H9 (cell line): ENCODE data around the gene FNDC3A. TPM values are rescaled to one million over a fixed set of nuclear protein-coding genes. Genes with fewer than 3 reads are reported as not detected.
"Not testable (repeated sequence)": the region's sequence is repeated elsewhere in the genome, so short reads cannot be mapped to it uniquely, and the experiment has no call there.

Experiments used
- DNase-seq: peaks from one replicate; pipeline ENCODE4 v3.0.0-alpha.2; 2017
- H2AFZ ChIP-seq: one replicate; pipeline ENCODE4 v1.6.1; 2013; ENCODE audit warnings: mild to moderate bottlenecking, low read length, control low read depth, moderate library complexity
- H2AK5ac ChIP-seq: 2 replicates; pipeline ENCODE4 v1.6.1; 2013; ENCODE audit warnings: low read length, control low read depth, mixed read lengths; ENCODE audit not compliant: insufficient read length
- H2BK120ac ChIP-seq: one replicate; pipeline ENCODE4 v1.6.1; 2013; ENCODE audit warnings: low read depth, mild to moderate bottlenecking, low read length, control low read depth, inconsistent platforms; ENCODE audit not compliant: poor library complexity, severe bottlenecking
- H2BK12ac ChIP-seq: 2 replicates; pipeline ENCODE4 v1.6.1; 2013; ENCODE audit warnings: low read length, control low read depth, mixed read lengths, low read depth; ENCODE audit not compliant: insufficient read length
- H2BK15ac ChIP-seq: 2 replicates; pipeline ENCODE4 v1.6.1; 2013; ENCODE audit warnings: low read depth, low read length, control low read depth
- H2BK20ac ChIP-seq: one replicate; pipeline ENCODE4 v1.6.1; 2013; ENCODE audit warnings: low read depth, mild to moderate bottlenecking, low read length, control low read depth, inconsistent platforms; ENCODE audit not compliant: poor library complexity, severe bottlenecking
- H2BK5ac ChIP-seq: 2 replicates; pipeline ENCODE4 v1.6.1; 2013; ENCODE audit warnings: low read length, control low read depth, mixed read lengths; ENCODE audit not compliant: insufficient read length
- H3K14ac ChIP-seq: 2 replicates; pipeline ENCODE4 v1.6.1; 2013; ENCODE audit warnings: low read length, control low read depth; ENCODE audit not compliant: insufficient read depth
- H3K18ac ChIP-seq: 2 replicates; pipeline ENCODE4 v1.6.1; 2013; ENCODE audit warnings: low read depth, mild to moderate bottlenecking, mixed read lengths, low read length, control low read depth; ENCODE audit not compliant: insufficient read length
- H3K23ac ChIP-seq: 2 replicates; pipeline ENCODE4 v1.6.1; 2013; ENCODE audit warnings: low read length, control low read depth, mixed read lengths, low read depth; ENCODE audit not compliant: insufficient read length
- H3K23me2 ChIP-seq: 2 replicates; pipeline ENCODE4 v1.6.1; 2013; ENCODE audit warnings: low read depth, mild to moderate bottlenecking, mixed read lengths, low read length, control low read depth; ENCODE audit not compliant: insufficient read length, poor library complexity, severe bottlenecking
- H3K27ac ChIP-seq: 2 replicates; pipeline ENCODE4 v1.5.1; 2013; ENCODE audit warnings: low read length, control low read depth, mixed read lengths, low read depth; ENCODE audit not compliant: insufficient read length
- H3K27me3 ChIP-seq: 2 replicates; pipeline ENCODE4 v1.6.1; 2013; ENCODE audit warnings: low read length, control low read depth, inconsistent platforms; ENCODE audit not compliant: insufficient read depth
- H3K4ac ChIP-seq: 2 replicates; pipeline ENCODE4 v1.6.1; 2013; ENCODE audit warnings: low read depth, mild to moderate bottlenecking, control low read depth, inconsistent platforms, low read length, moderate library complexity
- H3K4me1 ChIP-seq: 2 replicates; pipeline ENCODE4 v1.6.1; 2013; ENCODE audit warnings: low read length, control low read depth, inconsistent platforms; ENCODE audit not compliant: insufficient read depth
- H3K4me2 ChIP-seq: 2 replicates; pipeline ENCODE4 v1.6.1; 2013; ENCODE audit warnings: low read length, control low read depth, mixed read lengths; ENCODE audit not compliant: insufficient read length, insufficient read depth
- H3K56ac ChIP-seq: 2 replicates; pipeline ENCODE4 v1.6.1; 2013; ENCODE audit warnings: low read depth, mild to moderate bottlenecking, mixed read lengths, low read length, control low read depth; ENCODE audit not compliant: insufficient read length
- H3K79me1 ChIP-seq: 2 replicates; pipeline ENCODE4 v1.6.1; 2013; ENCODE audit warnings: low read depth, mild to moderate bottlenecking, moderate library complexity, low read length, control low read depth, inconsistent platforms; ENCODE audit not compliant: insufficient read depth, poor library complexity, severe bottlenecking
- H3K79me2 ChIP-seq: 2 replicates; pipeline ENCODE4 v1.6.1; 2013; ENCODE audit warnings: low read length, control low read depth, inconsistent platforms; ENCODE audit not compliant: insufficient read depth
- H3K9ac ChIP-seq: 2 replicates; pipeline ENCODE4 v1.6.1; 2013; ENCODE audit warnings: low read length, control low read depth, mixed read lengths; ENCODE audit not compliant: insufficient read length; ENCODE audit errors: extremely low read depth
- H3K9me3 ChIP-seq: one replicate; pipeline ENCODE4 v1.6.1; 2013; ENCODE audit warnings: low read depth, low read length, inconsistent platforms; ENCODE audit not compliant: control insufficient read depth
- H3T11ph ChIP-seq: one replicate; pipeline ENCODE4 v1.6.1; 2013; ENCODE audit warnings: mild to moderate bottlenecking, low read length, control low read depth, inconsistent platforms
- H4K20me1 ChIP-seq: one replicate; pipeline ENCODE4 v1.6.1; 2013; ENCODE audit not compliant: control insufficient read depth, insufficient read length, insufficient read depth
- H4K5ac ChIP-seq: 2 replicates; pipeline ENCODE4 v1.6.1; 2013; ENCODE audit warnings: low read depth, mild to moderate bottlenecking, mixed read lengths, low read length, control low read depth; ENCODE audit not compliant: insufficient read length
- H4K8ac ChIP-seq: replicated peaks from 2 replicates; pipeline ENCODE4 v1.6.1; 2013; ENCODE audit warnings: low read length, control low read depth, mixed read lengths, low read depth; ENCODE audit not compliant: insufficient read length
- H4K91ac ChIP-seq: 2 replicates; pipeline ENCODE4 v1.6.1; 2013; ENCODE audit warnings: low read depth, mild to moderate bottlenecking, moderate library complexity, mixed read lengths, low read length, control low read depth; ENCODE audit not compliant: insufficient read length
- H3K27ac Mint-ChIP-seq, 3 experiments: 2 replicates in 2 of 3; 3 replicates in 1 of 3; pipeline ENCODE4 v1.8.0; 2020 to 2021; ENCODE audit warnings: mixed read lengths in 3 of 3, mild to moderate bottlenecking in 1 of 3, moderate library complexity in 1 of 3
- H3K27me3 Mint-ChIP-seq: 2 replicates; pipeline ENCODE4 v1.8.0; 2021; ENCODE audit warnings: low read depth, mild to moderate bottlenecking, moderate library complexity, mixed read lengths
- H3K36me3 Mint-ChIP-seq, 3 experiments: 2 replicates in 2 of 3; 3 replicates in 1 of 3; pipeline ENCODE4 v1.8.0; 2020 to 2021; ENCODE audit warnings: low read depth in 3 of 3, mixed read lengths in 3 of 3; ENCODE audit not compliant: insufficient read depth in 1 of 3
- H3K4me1 Mint-ChIP-seq, 2 experiments: 2 replicates each; pipeline ENCODE4 v1.8.0; 2020; ENCODE audit warnings: mixed read lengths in 2 of 2
- H3K4me3 Mint-ChIP-seq, 2 experiments: 2 replicates in 1 of 2; 3 replicates in 1 of 2; pipeline ENCODE4 v1.8.0; 2020 to 2021; ENCODE audit warnings: mild to moderate bottlenecking in 2 of 2, mixed read lengths in 2 of 2, moderate library complexity in 1 of 2
- H3K9me3 Mint-ChIP-seq, 2 experiments: 2 replicates in 1 of 2; 3 replicates in 1 of 2; pipeline ENCODE4 v1.8.0; 2020; ENCODE audit warnings: mild to moderate bottlenecking in 2 of 2, mixed read lengths in 2 of 2, moderate library complexity in 1 of 2
- WGBS: extraction: QIAGEN DNeasy Blood & Tissue Kit; methylation state at CpG from one replicate; pipeline ENCODE4 v1.1.7; 2013; ENCODE audit warnings: missing lambda C conversion rate, low lambda C conversion rate, mixed read lengths; ENCODE audit not compliant: insufficient read length; ENCODE audit errors: extremely low coverage; 5-methylcytosine and 5-hydroxymethylcytosine counted together
- total RNA-seq: library from RNA; stranded (reverse); gene quantifications from 2 replicates; pipeline ENCODE4 v1.2.1, GENCODE V29; 2021
- TF ChIP-seq, protein P1 (sequence below): fragments of 200-600 bp; sonication (generic); conservative IDR thresholded peaks from 3 replicates; pipeline ENCODE4 v1.8.0; 2021; ENCODE audit warnings: antibody characterized with exemption, mild to moderate bottlenecking

The FNDC3A gene
- total RNA-seq, 1 experiment from 2014 or later: 27.4 TPM

DNA sequence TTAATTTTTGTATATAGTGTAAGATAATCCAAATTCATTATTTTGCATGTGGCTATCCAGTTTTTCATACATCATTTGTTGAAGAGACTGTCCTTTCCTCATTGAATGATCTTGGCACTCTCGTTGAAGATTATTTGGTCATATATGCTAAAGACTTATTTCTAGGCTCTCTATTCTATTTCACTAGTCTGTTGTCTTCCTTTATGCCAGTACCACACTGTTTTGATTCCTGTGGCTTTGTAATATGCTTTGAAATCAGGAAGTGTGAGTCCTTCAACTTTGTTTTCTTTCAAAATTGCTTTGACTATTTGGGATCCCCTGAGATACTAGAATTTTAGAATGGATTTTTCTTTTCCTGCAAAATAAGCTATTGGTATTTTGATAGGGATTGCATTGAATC, 24.5 kb downstream of the FNDC3A start:
- peaks cover 13 to 23% of the 10 kb centered on the region in 2 experiments for H3K4me1 Mint-ChIP-seq
- Histone ChIP-seq H3K27ac (no peak overlapping the region), H2BK15ac (no peak overlapping the region), H2BK20ac (no peak overlapping the region), H4K91ac (no peak overlapping the region), H3K79me2 (no peaks in the 10 kb centered on the region), H2BK12ac (no peak overlapping the region), H3K79me1 (no peaks in the 10 kb centered on the region), H3K9me3 (no peaks in the 10 kb centered on the region), H4K5ac (no peak overlapping the region), H3K23ac (no peak overlapping the region), H4K20me1 (no peaks in the 10 kb centered on the region), H3K18ac (no peak overlapping the region), H3K27me3 (no peaks in the 10 kb centered on the region), H2AK5ac (no peak overlapping the region), H2BK120ac (no peak overlapping the region), H4K8ac (no peak overlapping the region), H3K23me2 (no peaks in the 10 kb centered on the region), H3K4ac (no peak overlapping the region), H3K56ac (no peak overlapping the region), H3K4me1 (no peaks in the 10 kb centered on the region), H2AFZ (no peak overlapping the region), H2BK5ac (no peak overlapping the region), H3K4me2 (no peak overlapping the region), H3K14ac (no peak overlapping the region), H3T11ph (no peak overlapping the region), H3K9ac (no peak overlapping the region)
- no peak overlapping the region for H3K4me3 Mint-ChIP-seq
- DNase-seq: no peak
- H3K9me3 Mint-ChIP-seq: peaks cover 24 to 32% of the 10 kb centered on the region in 2 experiments
- H3K36me3 Mint-ChIP-seq: peaks cover 35 to 49% (median 40%) of the 10 kb centered on the region in 3 experiments
- no peak overlapping the region for H3K27ac Mint-ChIP-seq
- no CpG with 5 or more reads among the region's 1 CpG for WGBS
- TF ChIP-seq, protein P1, sequence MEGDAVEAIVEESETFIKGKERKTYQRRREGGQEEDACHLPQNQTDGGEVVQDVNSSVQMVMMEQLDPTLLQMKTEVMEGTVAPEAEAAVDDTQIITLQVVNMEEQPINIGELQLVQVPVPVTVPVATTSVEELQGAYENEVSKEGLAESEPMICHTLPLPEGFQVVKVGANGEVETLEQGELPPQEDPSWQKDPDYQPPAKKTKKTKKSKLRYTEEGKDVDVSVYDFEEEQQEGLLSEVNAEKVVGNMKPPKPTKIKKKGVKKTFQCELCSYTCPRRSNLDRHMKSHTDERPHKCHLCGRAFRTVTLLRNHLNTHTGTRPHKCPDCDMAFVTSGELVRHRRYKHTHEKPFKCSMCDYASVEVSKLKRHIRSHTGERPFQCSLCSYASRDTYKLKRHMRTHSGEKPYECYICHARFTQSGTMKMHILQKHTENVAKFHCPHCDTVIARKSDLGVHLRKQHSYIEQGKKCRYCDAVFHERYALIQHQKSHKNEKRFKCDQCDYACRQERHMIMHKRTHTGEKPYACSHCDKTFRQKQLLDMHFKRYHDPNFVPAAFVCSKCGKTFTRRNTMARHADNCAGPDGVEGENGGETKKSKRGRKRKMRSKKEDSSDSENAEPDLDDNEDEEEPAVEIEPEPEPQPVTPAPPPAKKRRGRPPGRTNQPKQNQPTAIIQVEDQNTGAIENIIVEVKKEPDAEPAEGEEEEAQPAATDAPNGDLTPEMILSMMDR: no peak
- H3K27me3 Mint-ChIP-seq: no peaks in the 10 kb centered on the region; the same call in 1 of the 2 replicates

DNA sequence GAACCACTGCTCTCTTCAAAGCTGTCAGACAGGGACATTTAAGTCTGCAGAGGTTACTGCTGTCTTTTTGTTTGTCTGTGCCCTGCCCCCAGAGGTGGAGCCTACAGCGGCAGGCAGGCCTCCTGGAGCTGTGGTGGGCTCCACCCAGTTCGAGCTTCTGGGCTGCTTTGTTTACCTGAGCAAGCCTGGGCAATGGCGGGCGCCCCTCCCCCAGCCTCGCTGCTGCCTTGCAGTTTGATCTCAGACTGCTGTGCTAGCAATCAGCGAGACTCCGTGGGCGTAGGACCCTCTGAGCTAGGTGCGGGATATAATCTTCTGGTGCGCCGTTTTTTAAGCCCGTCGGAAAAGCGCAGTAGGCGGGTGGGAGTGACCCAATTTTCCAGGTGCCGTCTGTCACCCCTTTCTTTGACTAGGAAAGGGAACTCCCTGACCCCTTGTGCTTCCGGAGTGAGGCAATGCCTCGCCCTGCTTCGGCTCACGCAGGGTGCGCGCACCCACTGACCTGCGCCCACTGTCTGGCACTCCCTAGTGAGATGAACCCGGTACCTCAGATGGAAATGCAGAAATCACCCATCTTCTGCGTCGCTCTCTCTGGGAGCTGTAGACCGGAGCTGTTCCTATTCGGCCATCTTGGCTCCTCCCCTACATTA, 43.4 kb downstream of the FNDC3A start:
- not testable (repeated sequence) for H3K27ac ChIP-seq, H3K4me3 Mint-ChIP-seq, H3K79me1 ChIP-seq, H4K8ac ChIP-seq, H3K79me2 ChIP-seq, H3K9ac ChIP-seq, H2BK12ac ChIP-seq, DNase-seq, H3K23me2 ChIP-seq, H3K27me3 ChIP-seq, H3K4ac ChIP-seq, H2BK20ac ChIP-seq, H2BK5ac ChIP-seq, H3K9me3 ChIP-seq, H3K56ac ChIP-seq, H3K18ac ChIP-seq, H4K5ac ChIP-seq, H2BK120ac ChIP-seq, H2AK5ac ChIP-seq, H3K14ac ChIP-seq, H3K4me1 ChIP-seq, H3T11ph ChIP-seq, H2BK15ac ChIP-seq, H3K23ac ChIP-seq, H4K20me1 ChIP-seq, H2AFZ ChIP-seq, H4K91ac ChIP-seq, H3K27me3 Mint-ChIP-seq, H3K4me2 ChIP-seq
- H3K9me3 Mint-ChIP-seq: peaks cover 25 to 31% of the 10 kb centered on the region in 2 experiments
- H3K4me1 Mint-ChIP-seq: peaks cover 13 to 24% of the 10 kb centered on the region in 2 experiments
- H3K27ac Mint-ChIP-seq: peak overlapping the region in 1 of 3 experiments; percentile 67; a peak in 1 of 7 replicates
- peaks cover 21 to 41% (median 35%) of the 10 kb centered on the region in 3 experiments for H3K36me3 Mint-ChIP-seq
- no CpG with 5 or more reads among the region's 28 CpGs for WGBS
